ENCODE data around the gene EPHB1. TPM values are rescaled to one million over a fixed set of nuclear protein-coding genes. Genes with fewer than 3 reads are reported as not detected.

Gene EPHB1
- total and polyA plus RNA-seq, 2 donors (not counting 3 experiments of a cell fraction or from before 2014, with no cell fraction given) = 1.3 to 5.2 TPM

DNA sequence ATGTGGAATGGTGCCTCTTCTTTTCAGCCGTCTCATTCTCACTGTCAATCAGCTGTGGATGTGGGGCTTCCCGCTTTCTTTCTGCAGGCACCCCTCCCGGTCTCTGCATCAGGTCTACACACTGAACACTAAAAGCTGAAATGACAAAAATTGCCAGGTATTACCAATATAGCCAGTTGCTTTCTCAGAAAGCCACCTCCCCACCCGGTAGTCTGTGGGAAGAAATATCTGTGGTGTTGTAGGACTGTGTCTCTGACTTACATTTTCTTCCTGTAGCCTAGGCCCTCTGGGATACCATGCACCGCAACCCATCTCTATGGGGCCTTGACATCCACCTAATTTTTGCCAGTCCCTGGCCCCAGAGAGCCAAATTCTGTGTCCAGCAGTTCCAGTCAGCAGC lies 19.2 kb upstream of the EPHB1 start:
- no peaks in the 10 kb centered on the region for H3K79me2 ChIP-seq (ENCODE audit: control insufficient read depth, insufficient read depth, low read length)
- no peak overlapping the region for H3K4me3 ChIP-seq (replicated peaks in 1 of 3; ENCODE audit: insufficient read depth in 1 of 3, low read depth in 1 of 3, low read length in 3 of 3)
- H3K27ac ChIP-seq (ENCODE audit: insufficient read depth, low read depth, low read length) = no peak overlapping the region
- H3K9ac ChIP-seq (replicated peaks; ENCODE audit: extremely low read depth, insufficient read depth, low read length) = no peak overlapping the region
- CTCF ChIA-PET = no interaction called here
- no peaks in the 10 kb centered on the region for H3K9me1 ChIP-seq (replicated peaks; ENCODE audit: control insufficient read depth, extremely low read depth, insufficient read depth, low read length)
- POLR2A ChIA-PET = no interaction called here
- no peak for FAIRE-seq
- intact Hi-C loops (cut with micrococcal nuclease) = no loop called here
- no peaks in the 10 kb centered on the region for H3K4me1 ChIP-seq (ENCODE audit: control insufficient read depth, extremely low read depth, insufficient read depth, low read length)
- H3K4me2 ChIP-seq (ENCODE audit: insufficient read depth, low read length) = no peak overlapping the region
- H4K20me1 ChIP-seq (replicated peaks; ENCODE audit: control insufficient read depth, extremely low read depth, insufficient read depth, low read length) = no peaks in the 10 kb centered on the region
- H3K27me3 ChIP-seq (ENCODE audit: control insufficient read depth in 2 of 2, insufficient read depth in 2 of 2, low read length in 2 of 2) = no peaks in the 10 kb centered on the region
- BruUV-seq (replicated peaks) = no TSS peak
- no peak for DNase-seq (ENCODE audit: low read depth, low spot score)
- no peak overlapping the region for H2AFZ ChIP-seq (ENCODE audit: low read depth, low read length)
- dilution Hi-C loops (cut with MboI; ENCODE audit: extremely low pct_ligation_motif_present, low sequenced_read_pairs) = no loop called here
- TF ChIP-seq POLR2AphosphoS5 (IDR thresholded peaks at IDR 0.05; ENCODE audit: insufficient read depth, low read depth, low read length) (no peak), EZH2 (IDR thresholded peaks at IDR 0.05; ENCODE audit: borderline replicate concordance, low read depth, low read length, severe bottlenecking) (no peak), GATA2 (IDR thresholded peaks at IDR 0.05; ENCODE audit: insufficient read depth, insufficient read length, low read depth, low read length) (no peak), MAX (IDR thresholded peaks at IDR 0.05; ENCODE audit: insufficient read depth, insufficient read length) (no peak), CTCF (IDR thresholded peaks at IDR 0.05; ENCODE audit: extremely low read depth in 1 of 2, insufficient read depth in 1 of 2, low read depth in 1 of 2, low read length in 2 of 2) (no peak), MYC (IDR thresholded peaks at IDR 0.05; ENCODE audit: low read depth, low read length) (no peak), FOS (IDR thresholded peaks at IDR 0.05; ENCODE audit: borderline replicate concordance, insufficient read depth, low read length) (no peak), JUN (IDR thresholded peaks at IDR 0.05; ENCODE audit: borderline replicate concordance, insufficient read depth, insufficient read length, low read depth) (no peak), POLR2A (IDR thresholded peaks at IDR 0.05; ENCODE audit: low read depth, low read length) (no peak)
- H3K36me3 ChIP-seq (ENCODE audit: control insufficient read depth in 2 of 2, extremely low read depth in 1 of 2, insufficient read depth in 2 of 2, low read length in 2 of 2) = no peaks in the 10 kb centered on the region
- H3K9me3 ChIP-seq (replicated peaks; ENCODE audit: control insufficient read depth, insufficient read depth, low read length) = no peaks in the 10 kb centered on the region
